Neural crest cell (in vitro differentiated cells): Measurements from ENCODE around the gene HERC4. TPM values are rescaled to one million over a fixed set of nuclear protein-coding genes. Genes with fewer than 3 reads are reported as not detected.
"Not testable (repeated sequence)": the region's sequence is repeated elsewhere in the genome, so short reads cannot be mapped to it uniquely, and the experiment has no call there.

ENCODE experiments used
- DNase-seq: peaks from one replicate; pipeline ENCODE4 v3.0.0; 2021; ENCODE audit warnings: low read depth, mixed read lengths, low spot score
- H3K27ac Mint-ChIP-seq: one replicate; pipeline ENCODE4 v1.8.0; 2021; ENCODE audit warnings: mild to moderate bottlenecking, mixed read lengths; ENCODE audit not compliant: unreplicated experiment
- H3K27me3 Mint-ChIP-seq: 2 replicates; pipeline ENCODE4 v1.8.0; 2021; ENCODE audit warnings: low read depth, mild to moderate bottlenecking, mixed read lengths
- H3K36me3 Mint-ChIP-seq: 2 replicates; pipeline ENCODE4 v1.8.0; 2021; ENCODE audit warnings: low read depth, mild to moderate bottlenecking, mixed read lengths
- H3K4me1 Mint-ChIP-seq: 2 replicates; pipeline ENCODE4 v1.8.0; 2021; ENCODE audit warnings: mixed read lengths
- H3K4me3 Mint-ChIP-seq: one replicate; pipeline ENCODE4 v1.8.0; 2021; ENCODE audit warnings: mild to moderate bottlenecking, mixed read lengths
- H3K9me3 Mint-ChIP-seq: 2 replicates; pipeline ENCODE4 v1.8.0; 2021; ENCODE audit warnings: mixed read lengths
- CTCF ChIP-seq: fragments of 200-600 bp; sonication (generic); conservative IDR thresholded peaks from 2 replicates; pipeline ENCODE4 v1.5.0; 2021; ENCODE audit warnings: antibody characterized with exemption, mild to moderate bottlenecking
- total RNA-seq: library from RNA; stranded (reverse); gene quantifications from 2 replicates; pipeline ENCODE4 v1.2.1, GENCODE V29; 2021

HERC4 gene
- total RNA-seq, 1 donor from 2014 or later: 42.4 TPM

GRCh38 chr10:67884313-67884841, 190.7 kb downstream of the HERC4 start, which contains the start of gene SIRT1:
SIRT1 (plus strand) TSS chr10:67884656; CDS start chr10:67884722, 66 bp downstream.
- no peak for TF ChIP-seq CTCF
- Mint-ChIP-seq H3K4me3 (peak within 1 kb of the TSS; percentile 97), H3K9me3 (no peaks in the 10 kb centered on the region), H3K27ac (peak within 1 kb of the TSS; percentile 95), H3K4me1 (peaks cover 23% of the 10 kb centered on the region), H3K27me3 (no peaks in the 10 kb centered on the region), H3K36me3 (peaks cover 15% of the 10 kb centered on the region)
- DNase-seq: peak; percentile 95

- Mint-ChIP-seq H3K27ac (peak overlapping the region; percentile 95), H3K4me3 (peak overlapping the region; percentile 93), H3K27me3 (no peaks in the 10 kb centered on the region), H3K9me3 (no peaks in the 10 kb centered on the region), H3K4me1 (peaks cover 23% of the 10 kb centered on the region), H3K36me3 (peaks cover 9% of the 10 kb centered on the region)
- DNase-seq: no peak
- TF ChIP-seq CTCF: no peak
Observed at GRCh38 chr10:67883710-67884312, 191.3 kb downstream of the HERC4 start.

- Mint-ChIP-seq H3K4me1 (no peaks in the 10 kb centered on the region), H3K27ac (no peak overlapping the region), H3K27me3 (no peaks in the 10 kb centered on the region), H3K4me3 (no peak overlapping the region), H3K9me3 (no peaks in the 10 kb centered on the region), H3K36me3 (no peaks in the 10 kb centered on the region)
- no peak for DNase-seq
- TF ChIP-seq CTCF: no peak
Observed at GRCh38 chr10:67878133-67878532, 196.9 kb downstream of the HERC4 start.

- H3K4me1 Mint-ChIP-seq, H3K27me3 Mint-ChIP-seq, DNase-seq, H3K9me3 Mint-ChIP-seq, H3K36me3 Mint-ChIP-seq, H3K27ac Mint-ChIP-seq, H3K4me3 Mint-ChIP-seq: not testable (repeated sequence)
Observed at GRCh38 chr10:67877421-67877820, 197.7 kb downstream of the HERC4 start.

GRCh38 chr10:67875340-67876238, 199.5 kb downstream of the HERC4 start:
- no peaks in the 10 kb centered on the region for H3K4me1 Mint-ChIP-seq
- no peaks in the 10 kb centered on the region for H3K9me3 Mint-ChIP-seq
- no peak overlapping the region for H3K4me3 Mint-ChIP-seq
- no peak overlapping the region for H3K27ac Mint-ChIP-seq
- DNase-seq: no peak
- no peaks in the 10 kb centered on the region for H3K27me3 Mint-ChIP-seq
- H3K36me3 Mint-ChIP-seq: no peaks in the 10 kb centered on the region
- no peak for TF ChIP-seq CTCF

Other genes starting within 250 kb of the HERC4 start
- gene DNAJC12, start 237.1 kb downstream of the HERC4 start, total RNA-seq: 3.8 and 4.1 TPM in 2 replicates
- gene SIRT1, start 190.6 kb downstream of the HERC4 start, total RNA-seq: 30.9 and 33.0 TPM in 2 replicates
- not detected in 2 replicates for gene MYPN, start 34.2 kb upstream of the HERC4 start, total RNA-seq
- gene ATOH7, start 156.8 kb upstream of the HERC4 start, total RNA-seq: 0.20 and 0.84 TPM in 2 replicates